HepG2 (cell line): ENCODE results near the gene SLU7. TPM values are rescaled to one million over a fixed set of nuclear protein-coding genes. Genes with fewer than 3 reads are reported as not detected.
A peak's percentile ranks its signal among the peaks of the same experiment; 100 is the strongest.

Experiments
- AHR ChIP-seq: IDR thresholded peaks from 2 replicates; pipeline ENCODE4 v1.6.1; 2018; ENCODE audit warnings: missing genetic modification reagents, missing compliant biosample characterization
- CAMTA2 ChIP-seq: sonication (generic); formaldehyde crosslinking; IDR thresholded peaks from 2 replicates; pipeline ENCODE4 v1.4.0; 2020; ENCODE audit warnings: mild to moderate bottlenecking, missing genetic modification reagents, borderline replicate concordance
- FOXA1 ChIP-seq, 2 experiments: fragments of 450-650 bp in 1 of 2; sonication (generic) in 1 of 2; formaldehyde crosslinking in 1 of 2; IDR thresholded peaks; 2 replicates each; pipeline versions ENCODE4 v1.4.0 to v1.6.1; 2016 to 2020; ENCODE audit warnings: missing genetic modification reagents in 1 of 2
- HNRNPK ChIP-seq: fragments of 200-400 bp; formaldehyde crosslinking; IDR thresholded peaks from 2 replicates; pipeline ENCODE4 v1.6.1; 2018; ENCODE audit warnings: low read length, low read depth, moderate library complexity, mild to moderate bottlenecking; ENCODE audit not compliant: poor library complexity, severe bottlenecking
- KAT2B ChIP-seq: fragments of 150-350 bp; IDR thresholded peaks from 2 replicates; pipeline ENCODE4 v1.6.1; 2014; ENCODE audit warnings: low read depth, low read length, borderline replicate concordance
- MXD4 ChIP-seq: IDR thresholded peaks from 2 replicates; pipeline ENCODE4 v1.6.1; 2016; ENCODE audit warnings: mild to moderate bottlenecking, missing biosample characterization, missing genetic modification reagents
- RFX5 ChIP-seq: IDR thresholded peaks from 2 replicates; pipeline ENCODE4 v1.6.1; 2011; ENCODE audit warnings: low read depth, low read length, improper control_type of control experiment
- SP140L ChIP-seq: sonication (generic); formaldehyde crosslinking; IDR thresholded peaks from 2 replicates; pipeline ENCODE4 v1.4.0; 2020; ENCODE audit warnings: missing genetic modification reagents, borderline replicate concordance
- ZFAT ChIP-seq: sonication (generic); formaldehyde crosslinking; conservative IDR thresholded peaks from 2 replicates; pipeline ENCODE4 v1.8.1; 2023; ENCODE audit warnings: missing genetic modification reagents, inconsistent platforms
- ZFP41 ChIP-seq: sonication (generic); formaldehyde crosslinking; IDR thresholded peaks from 2 replicates; pipeline ENCODE4 v1.4.0; 2020; ENCODE audit warnings: mild to moderate bottlenecking, missing genetic modification reagents, borderline replicate concordance
- ZFY ChIP-seq: sonication (generic); formaldehyde crosslinking; IDR thresholded peaks from 2 replicates; pipeline ENCODE4 v1.4.0; 2020; ENCODE audit warnings: missing genetic modification reagents
- ZNF3 ChIP-seq: IDR thresholded peaks from 2 replicates; pipeline ENCODE4 v1.7.0; 2017; ENCODE audit warnings: inconsistent platforms
- ZNF552 ChIP-seq: sonication (generic); formaldehyde crosslinking; IDR thresholded peaks from 2 replicates; pipeline ENCODE4 v1.9.0; 2022; ENCODE audit warnings: missing genetic modification reagents, mild to moderate bottlenecking, borderline replicate concordance
- polyA plus RNA-seq, 8 experiments: library from polyadenylated mRNA; depleted of rRNA in 3 of 8; stranded (reverse) in 7 of 8; unstranded in 1 of 8; fragments of >200 nt; fragmentation: Illumina TruSeq in 4 of 8; extraction: Trizol in 4 of 8; gene quantifications; 2 replicates each; pipeline versions ENCODE4 v1.2.1 to v1.2.3, GENCODE V29; 2011 to 2016; ENCODE audit warnings: low read depth in 4 of 8, missing spikeins in 1 of 8, mixed read lengths in 1 of 8; ENCODE audit not compliant: insufficient read depth in 1 of 8
- total RNA-seq, 5 experiments: library from RNA; depleted of rRNA; stranded (reverse); fragments of >200 nt; fragmentation: Illumina TruSeq; extraction: Trizol; gene quantifications; 2 replicates each; pipeline ENCODE4 v1.2.3, GENCODE V29; 2016; ENCODE audit warnings: low read depth in 1 of 5
- TF ChIP-seq, protein P1 (sequence below): sonication (generic); formaldehyde crosslinking; IDR thresholded peaks from 2 replicates; pipeline ENCODE4 v1.5.1; 2020; ENCODE audit warnings: missing genetic modification reagents, mild to moderate bottlenecking, borderline replicate concordance
- TF ChIP-seq, protein P2 (sequence below): sonication (generic); formaldehyde crosslinking; IDR thresholded peaks from 2 replicates; pipeline ENCODE4 v1.4.0; 2020; ENCODE audit warnings: missing genetic modification reagents
- TF ChIP-seq, protein P3 (sequence below): IDR thresholded peaks from 2 replicates; pipeline ENCODE4 v1.6.1; 2016; ENCODE audit warnings: missing compliant biosample characterization, missing genetic modification reagents, borderline replicate concordance
- TF ChIP-seq, protein P4 (sequence below): sonication (generic); formaldehyde crosslinking; IDR thresholded peaks from 2 replicates; pipeline ENCODE4 v1.5.1; 2020; ENCODE audit warnings: missing genetic modification reagents, mild to moderate bottlenecking, borderline replicate concordance
- TF ChIP-seq, protein P5 (sequence below): IDR thresholded peaks from 2 replicates; pipeline ENCODE4 v1.6.1; 2016
- TF ChIP-seq, protein P6 (sequence below): sonication (generic); formaldehyde crosslinking; IDR thresholded peaks from 2 replicates; pipeline ENCODE4 v1.9.0; 2021; ENCODE audit warnings: missing genetic modification reagents, borderline replicate concordance

Gene SLU7
- total and polyA plus RNA-seq, 2 of the 13 experiments (the other 11 are each of a cell fraction or from before 2014, with no cell fraction given), result 24.0 to 39.2 TPM

DNA sequence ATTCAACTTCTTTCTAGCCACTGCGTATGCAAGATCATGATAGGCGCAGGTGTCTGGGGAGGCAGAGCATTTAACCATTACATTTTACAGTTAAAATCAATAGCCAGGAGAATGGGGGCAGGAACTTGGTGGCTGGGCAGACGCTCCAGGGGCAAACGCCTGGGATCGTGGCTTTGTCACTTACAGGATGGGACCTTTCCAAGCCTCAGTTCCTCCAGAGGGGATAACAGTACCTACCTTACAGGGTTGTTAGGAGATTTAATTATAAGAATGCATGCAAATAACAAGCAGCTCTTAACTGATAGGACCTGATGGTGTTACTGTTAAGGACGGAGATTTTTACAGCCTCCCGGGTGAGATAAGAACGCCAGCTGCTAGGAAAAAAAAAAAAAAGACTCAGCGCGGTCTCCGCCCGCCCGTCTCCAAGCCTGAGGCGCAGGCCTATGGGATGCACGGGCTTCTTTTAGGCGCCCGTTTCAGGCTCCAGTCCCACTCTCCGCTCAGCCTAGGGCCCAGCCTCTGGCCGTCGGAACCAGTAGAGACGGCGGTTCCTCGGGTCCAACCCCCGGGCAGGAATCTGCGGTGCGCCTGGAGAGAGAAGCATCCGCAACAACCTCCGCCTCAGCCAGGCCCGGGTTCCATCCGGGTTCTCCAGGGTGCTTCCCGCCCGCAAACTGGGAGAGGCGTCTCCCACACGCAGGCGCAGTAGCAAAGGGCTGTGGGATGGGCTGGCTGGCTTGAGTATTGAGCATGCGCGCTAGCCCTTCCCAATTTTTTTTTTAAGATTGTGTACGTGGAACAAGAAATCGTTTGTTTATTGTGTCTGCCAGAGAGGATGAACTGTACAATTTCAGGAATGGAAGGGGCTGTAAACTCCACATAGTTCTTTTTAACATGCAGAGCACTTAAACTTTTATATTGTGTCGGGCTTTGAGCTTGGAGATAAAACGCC is 19.2 kb downstream of the SLU7 start, which contains the start of gene FAM200C (continued):
- no peak for TF ChIP-seq HNRNPK
- TF ChIP-seq CAMTA2, result peak; percentile 65; the same call in 1 of the 2 replicates
- TF ChIP-seq MXD4 (CRISPR knock-in tag), result peak; percentile 23; the same call in 1 of the 2 replicates
- peak; percentile 97 for TF ChIP-seq ZFY (CRISPR knock-in tag)
- TF ChIP-seq, protein P1, sequence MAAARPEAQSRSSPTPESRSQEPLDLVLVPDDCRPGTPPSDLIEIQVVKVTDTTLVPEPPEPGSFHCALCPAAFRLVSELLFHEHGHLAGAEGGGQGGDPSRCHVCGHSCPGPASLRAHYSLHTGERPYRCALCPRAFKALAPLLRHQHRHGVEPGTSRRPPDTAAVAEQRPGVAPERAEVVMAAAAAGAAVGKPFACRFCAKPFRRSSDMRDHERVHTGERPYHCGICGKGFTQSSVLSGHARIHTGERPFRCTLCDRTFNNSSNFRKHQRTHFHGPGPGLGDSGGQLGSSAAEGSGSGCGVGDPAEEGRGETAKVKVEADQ (CRISPR knock-in tag), result peak; percentile 82
- TF ChIP-seq SP140L (CRISPR knock-in tag), result no peak
- TF ChIP-seq ZNF3 (CRISPR knock-in tag), result no peak
- 0 out of 2 replicates have a peak, but pooled peaks have one; percentile 31 for TF ChIP-seq AHR (CRISPR knock-in tag)
- TF ChIP-seq, protein P2, sequence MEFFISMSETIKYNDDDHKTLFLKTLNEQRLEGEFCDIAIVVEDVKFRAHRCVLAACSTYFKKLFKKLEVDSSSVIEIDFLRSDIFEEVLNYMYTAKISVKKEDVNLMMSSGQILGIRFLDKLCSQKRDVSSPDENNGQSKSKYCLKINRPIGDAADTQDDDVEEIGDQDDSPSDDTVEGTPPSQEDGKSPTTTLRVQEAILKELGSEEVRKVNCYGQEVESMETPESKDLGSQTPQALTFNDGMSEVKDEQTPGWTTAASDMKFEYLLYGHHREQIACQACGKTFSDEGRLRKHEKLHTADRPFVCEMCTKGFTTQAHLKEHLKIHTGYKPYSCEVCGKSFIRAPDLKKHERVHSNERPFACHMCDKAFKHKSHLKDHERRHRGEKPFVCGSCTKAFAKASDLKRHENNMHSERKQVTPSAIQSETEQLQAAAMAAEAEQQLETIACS (CRISPR knock-in tag), result no peak
- TF ChIP-seq, protein P3, sequence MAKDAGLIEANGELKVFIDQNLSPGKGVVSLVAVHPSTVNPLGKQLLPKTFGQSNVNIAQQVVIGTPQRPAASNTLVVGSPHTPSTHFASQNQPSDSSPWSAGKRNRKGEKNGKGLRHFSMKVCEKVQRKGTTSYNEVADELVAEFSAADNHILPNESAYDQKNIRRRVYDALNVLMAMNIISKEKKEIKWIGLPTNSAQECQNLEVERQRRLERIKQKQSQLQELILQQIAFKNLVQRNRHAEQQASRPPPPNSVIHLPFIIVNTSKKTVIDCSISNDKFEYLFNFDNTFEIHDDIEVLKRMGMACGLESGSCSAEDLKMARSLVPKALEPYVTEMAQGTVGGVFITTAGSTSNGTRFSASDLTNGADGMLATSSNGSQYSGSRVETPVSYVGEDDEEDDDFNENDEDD (CRISPR knock-in tag), result peak; percentile 88
- no peak for TF ChIP-seq ZFP41 (CRISPR knock-in tag)
- TF ChIP-seq RFX5, result no peak
- TF ChIP-seq ZFAT, result no peak
- TF ChIP-seq ZNF552, result no peak
- TF ChIP-seq, protein P4, sequence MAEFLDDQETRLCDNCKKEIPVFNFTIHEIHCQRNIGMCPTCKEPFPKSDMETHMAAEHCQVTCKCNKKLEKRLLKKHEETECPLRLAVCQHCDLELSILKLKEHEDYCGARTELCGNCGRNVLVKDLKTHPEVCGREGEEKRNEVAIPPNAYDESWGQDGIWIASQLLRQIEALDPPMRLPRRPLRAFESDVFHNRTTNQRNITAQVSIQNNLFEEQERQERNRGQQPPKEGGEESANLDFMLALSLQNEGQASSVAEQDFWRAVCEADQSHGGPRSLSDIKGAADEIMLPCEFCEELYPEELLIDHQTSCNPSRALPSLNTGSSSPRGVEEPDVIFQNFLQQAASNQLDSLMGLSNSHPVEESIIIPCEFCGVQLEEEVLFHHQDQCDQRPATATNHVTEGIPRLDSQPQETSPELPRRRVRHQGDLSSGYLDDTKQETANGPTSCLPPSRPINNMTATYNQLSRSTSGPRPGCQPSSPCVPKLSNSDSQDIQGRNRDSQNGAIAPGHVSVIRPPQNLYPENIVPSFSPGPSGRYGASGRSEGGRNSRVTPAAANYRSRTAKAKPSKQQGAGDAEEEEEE (CRISPR knock-in tag), result no peak
- no peak for TF ChIP-seq KAT2B
- TF ChIP-seq, protein P5, sequence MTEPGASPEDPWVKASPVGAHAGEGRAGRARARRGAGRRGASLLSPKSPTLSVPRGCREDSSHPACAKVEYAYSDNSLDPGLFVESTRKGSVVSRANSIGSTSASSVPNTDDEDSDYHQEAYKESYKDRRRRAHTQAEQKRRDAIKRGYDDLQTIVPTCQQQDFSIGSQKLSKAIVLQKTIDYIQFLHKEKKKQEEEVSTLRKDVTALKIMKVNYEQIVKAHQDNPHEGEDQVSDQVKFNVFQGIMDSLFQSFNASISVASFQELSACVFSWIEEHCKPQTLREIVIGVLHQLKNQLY, result no peak
- TF ChIP-seq, protein P6, sequence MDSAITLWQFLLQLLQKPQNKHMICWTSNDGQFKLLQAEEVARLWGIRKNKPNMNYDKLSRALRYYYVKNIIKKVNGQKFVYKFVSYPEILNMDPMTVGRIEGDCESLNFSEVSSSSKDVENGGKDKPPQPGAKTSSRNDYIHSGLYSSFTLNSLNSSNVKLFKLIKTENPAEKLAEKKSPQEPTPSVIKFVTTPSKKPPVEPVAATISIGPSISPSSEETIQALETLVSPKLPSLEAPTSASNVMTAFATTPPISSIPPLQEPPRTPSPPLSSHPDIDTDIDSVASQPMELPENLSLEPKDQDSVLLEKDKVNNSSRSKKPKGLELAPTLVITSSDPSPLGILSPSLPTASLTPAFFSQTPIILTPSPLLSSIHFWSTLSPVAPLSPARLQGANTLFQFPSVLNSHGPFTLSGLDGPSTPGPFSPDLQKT (CRISPR knock-in tag), result no peak
- TF ChIP-seq FOXA1 (IDR thresholded peaks at IDR 0.05), result no peak
- TF ChIP-seq FOXA1 (CRISPR knock-in tag; IDR thresholded peaks at IDR 0.05), result no peak
